K562 (cell line): ENCODE data around the gene KRTAP4-11.

Source experiments
- IFI16 ChIP-seq: fragments of 250-450 bp; sonication (Bioruptor Pico); IDR thresholded peaks from 2 replicates; pipeline ENCODE4 v2.1.2; 2022; ENCODE audit warnings: mild to moderate bottlenecking, inconsistent platforms
- MECOM ChIP-seq: fragments of 250-450 bp; sonication (Bioruptor Pico); IDR thresholded peaks from 2 replicates; pipeline ENCODE4 v1.8.0; 2022; ENCODE audit warnings: inconsistent platforms
- PCBP1 ChIP-seq: fragments of 200-400 bp; formaldehyde crosslinking; IDR thresholded peaks from 2 replicates; pipeline ENCODE4 v1.6.1; 2018; ENCODE audit warnings: mild to moderate bottlenecking, low read depth, low read length; ENCODE audit not compliant: poor library complexity, severe bottlenecking
- SRSF1 ChIP-seq: fragments of 200-400 bp; formaldehyde crosslinking; IDR thresholded peaks from 2 replicates; pipeline ENCODE4 v1.6.1; 2017; ENCODE audit warnings: mild to moderate bottlenecking, low read depth, low read length, moderate library complexity
- USF1 ChIP-seq: sonication (generic); formaldehyde crosslinking; IDR thresholded peaks from 2 replicates; pipeline ENCODE4 v1.9.0; 2022; ENCODE audit warnings: mild to moderate bottlenecking, missing genetic modification reagents
- ZBTB7A ChIP-seq: IDR thresholded peaks from 2 replicates; pipeline ENCODE4 v1.6.1; 2011; ENCODE audit warnings: low read depth, mild to moderate bottlenecking, low read length, moderate library complexity, borderline replicate concordance; ENCODE audit not compliant: control insufficient read depth
- ZNF830 ChIP-seq: fragments of 250-450 bp; sonication (Bioruptor Pico); IDR thresholded peaks from 2 replicates; pipeline ENCODE4 v1.5.0; 2021; ENCODE audit warnings: mild to moderate bottlenecking

- TF ChIP-seq SRSF1 (no peak), ZBTB7A (no peak), MECOM (CRISPR knock-in tag) (no peak), IFI16 (CRISPR knock-in tag) (no peak), PCBP1 (no peak), USF1 (CRISPR knock-in tag) (no peak), ZNF830 (CRISPR knock-in tag) (no peak)
Measured at GRCh38 chr17:41153856-41154255, 35.7 kb upstream of the KRTAP4-11 start.
